Panc1 (cell line): ENCODE results near the gene PSMB10.

ENCODE experiments used
- CTCF ChIP-seq: fragments of 450-650 bp; IDR thresholded peaks from 2 replicates; pipeline ENCODE4 v1.5.1; 2017; ENCODE audit warnings: mild to moderate bottlenecking
- POLR2AphosphoS5 ChIP-seq: IDR thresholded peaks from 2 replicates; pipeline ENCODE4 v1.6.1; 2012; ENCODE audit warnings: mild to moderate bottlenecking, low read depth, low read length, moderate library complexity
- REST ChIP-seq, 2 experiments: IDR thresholded peaks; 2 replicates each; pipeline ENCODE4 v1.6.1; 2011 to 2012; ENCODE audit warnings: low read depth in 2 of 2, control low read depth in 1 of 2, low read length in 1 of 2, mild to moderate bottlenecking in 1 of 2, moderate library complexity in 1 of 2; ENCODE audit not compliant: insufficient read depth in 1 of 2
- SIN3A ChIP-seq: IDR thresholded peaks from 2 replicates; pipeline ENCODE4 v1.6.1; 2012; ENCODE audit warnings: low read depth, mild to moderate bottlenecking, low read length, moderate library complexity, borderline replicate concordance; ENCODE audit not compliant: insufficient read depth
- TCF7L2 ChIP-seq: IDR thresholded peaks from 2 replicates; pipeline ENCODE4 v1.6.1; 2011; ENCODE audit warnings: mild to moderate bottlenecking, low read depth, low read length, inconsistent platforms

- TF ChIP-seq REST (IDR thresholded peaks at IDR 0.05; ENCODE audit: insufficient read depth in 1 of 2, low read depth in 2 of 2, low read length in 1 of 2) (no peak), CTCF (no peak), TCF7L2 (no peak), POLR2AphosphoS5 (no peak), SIN3A (no peak)
Measured at GRCh38 chr16:67922221-67922620, 14.4 kb downstream of the PSMB10 start.
